ENCODE data around the gene RICTOR.

Gene RICTOR

GRCh38 chr5:39031041-39031440 is 43.2 kb downstream of the RICTOR start:
- Histone ChIP-seq H3K9me3 (ENCODE audit: control insufficient read depth, insufficient read depth, low read depth, low read length) (no peaks in the 10 kb centered on the region), H3K27ac (ENCODE audit: extremely low read depth, low read depth, low read length) (no peak overlapping the region), H3K4me3 (ENCODE audit: low read depth, low read length) (no peak overlapping the region), H3K36me3 (ENCODE audit: control insufficient read depth in 2 of 2, insufficient read depth in 1 of 2, low read length in 2 of 2) (no peaks in the 10 kb centered on the region), H3K4me1 (ENCODE audit: control insufficient read depth, insufficient read depth, low read length) (no peaks in the 10 kb centered on the region)
- POLR2A ChIA-PET = no interaction called here
- no peak for TF ChIP-seq ZNF2 (tag by site-specific recombination; IDR thresholded peaks at IDR 0.05)
- TF ChIP-seq ZFP3 (tag by site-specific recombination; IDR thresholded peaks at IDR 0.05; ENCODE audit: low read depth) = no peak
- no peak for TF ChIP-seq ZNF19 (tag by site-specific recombination; IDR thresholded peaks at IDR 0.05; ENCODE audit: low read depth)
- no peak for TF ChIP-seq ZNF211 (tag by site-specific recombination; IDR thresholded peaks at IDR 0.05; ENCODE audit: low read depth)
- no peak for TF ChIP-seq EGR2 (tag by site-specific recombination; IDR thresholded peaks at IDR 0.05; ENCODE audit: low read depth)
- TF ChIP-seq ZNF548 (tag by site-specific recombination; IDR thresholded peaks at IDR 0.05) = no peak
- peak; percentile 23 for TF ChIP-seq ZNF510 (tag by site-specific recombination; IDR thresholded peaks at IDR 0.05; ENCODE audit: insufficient replicate concordance)
- CTCF ChIA-PET = interaction anchor here (0.6 to 1.5 kb wide), 3 partner anchors 15 to 52 kb away, joined by 3 to 4 read pairs (median 4); no protein-coding TSS in a partner anchor

DNA sequence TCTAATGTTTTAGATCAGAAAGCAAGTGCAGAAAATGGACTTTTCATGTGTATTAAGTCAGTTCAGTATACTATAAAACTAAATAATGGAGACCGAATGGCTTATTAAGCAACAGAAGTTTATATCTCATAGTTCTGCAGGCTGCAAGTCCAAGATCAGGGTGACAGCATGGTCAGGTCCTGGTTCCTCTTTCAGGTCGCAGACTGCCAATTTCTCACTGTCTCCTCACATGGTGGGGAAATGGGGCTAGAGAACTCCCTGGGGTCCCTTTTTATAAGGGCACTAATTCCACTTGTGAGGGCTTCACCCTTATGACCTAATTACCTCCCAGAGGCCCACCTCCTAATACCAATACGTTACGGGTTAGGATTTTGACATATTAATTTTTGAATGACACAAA is 48.7 kb downstream of the RICTOR start:
- H3K4me3 ChIP-seq (ENCODE audit: low read depth, low read length) = no peak overlapping the region
- 0 out of 3 replicates have a peak, but pooled peaks cover 0 to 1% of the 10 kb centered on the region in 2 experiments for H3K36me3 ChIP-seq (ENCODE audit: control insufficient read depth in 2 of 2, insufficient read depth in 1 of 2, low read length in 2 of 2)
- no peak for TF ChIP-seq IKZF3 (tag by site-specific recombination; IDR thresholded peaks at IDR 0.05)
- no peak for TF ChIP-seq ZNF626 (tag by site-specific recombination; IDR thresholded peaks at IDR 0.05)
- TF ChIP-seq ZNF660 (tag by site-specific recombination; IDR thresholded peaks at IDR 0.05) = no peak
- no peak for TF ChIP-seq ZNF121 (tag by site-specific recombination; IDR thresholded peaks at IDR 0.05)
- no peak for TF ChIP-seq ZNF658 (tag by site-specific recombination; IDR thresholded peaks at IDR 0.05)
- TF ChIP-seq ZNF211 (tag by site-specific recombination; IDR thresholded peaks at IDR 0.05; ENCODE audit: low read depth) = no peak
- TF ChIP-seq ZNF112 (tag by site-specific recombination; IDR thresholded peaks at IDR 0.05) = no peak
- no peak for TF ChIP-seq ZFHX2 (tag by site-specific recombination; conservative IDR thresholded peaks at IDR 0.05)
- no peak for TF ChIP-seq ZNF366 (tag by site-specific recombination; conservative IDR thresholded peaks at IDR 0.05)
- TF ChIP-seq REPIN1 (tag by site-specific recombination; IDR thresholded peaks at IDR 0.05; ENCODE audit: low read depth) = no peak
- TF ChIP-seq ZBTB11 (tag by site-specific recombination; conservative IDR thresholded peaks at IDR 0.05; ENCODE audit: low read depth) = no peak
- H3K27ac ChIP-seq (ENCODE audit: extremely low read depth, low read depth, low read length) = no peak overlapping the region
- no peaks in the 10 kb centered on the region for H3K9me3 ChIP-seq (ENCODE audit: control insufficient read depth, insufficient read depth, low read depth, low read length)
- H3K4me1 ChIP-seq (ENCODE audit: control insufficient read depth, insufficient read depth, low read length) = peaks cover 11% of the 10 kb centered on the region
- CTCF ChIA-PET = interaction anchor here (0.6 to 1.9 kb wide), 3 partner anchors 11 to 143 kb away, joined by 3 to 8 read pairs (median 5); no protein-coding TSS in a partner anchor
- POLR2A ChIA-PET = no interaction called here

- no peaks in the 10 kb centered on the region for H3K9me3 ChIP-seq (ENCODE audit: control insufficient read depth, insufficient read depth, low read depth, low read length)
- ChIA-PET POLR2A (no interaction called here), CTCF (interaction anchor here (0.6 to 1.8 kb wide), 3 partner anchors 10 to 142 kb away, joined by 3 to 6 read pairs (median 5); no protein-coding TSS in a partner anchor)
- peaks cover 11% of the 10 kb centered on the region for H3K4me1 ChIP-seq (ENCODE audit: control insufficient read depth, insufficient read depth, low read length)
- no peak overlapping the region for H3K4me3 ChIP-seq (ENCODE audit: low read depth, low read length)
- H3K36me3 ChIP-seq (ENCODE audit: control insufficient read depth in 2 of 2, insufficient read depth in 1 of 2, low read length in 2 of 2) = 0 out of 3 replicates have a peak, but pooled peaks cover 0 to 4% of the 10 kb centered on the region in 2 experiments
- no peak overlapping the region for H3K27ac ChIP-seq (ENCODE audit: extremely low read depth, low read depth, low read length)
- TF ChIP-seq ZNF221 (tag by site-specific recombination; IDR thresholded peaks at IDR 0.05; ENCODE audit: borderline replicate concordance) (no peak), SP3 (tag by site-specific recombination; IDR thresholded peaks at IDR 0.05) (no peak), ZNF350 (tag by site-specific recombination; IDR thresholded peaks at IDR 0.05) (no peak), KLF16 (tag by site-specific recombination; IDR thresholded peaks at IDR 0.05) (no peak), ZNF248 (tag by site-specific recombination; IDR thresholded peaks at IDR 0.05) (no peak), ZNF18 (tag by site-specific recombination; IDR thresholded peaks at IDR 0.05) (no peak), ZNF510 (tag by site-specific recombination; IDR thresholded peaks at IDR 0.05; ENCODE audit: insufficient replicate concordance) (no peak), OVOL3 (tag by site-specific recombination; IDR thresholded peaks at IDR 0.05) (no peak), ZNF366 (tag by site-specific recombination; conservative IDR thresholded peaks at IDR 0.05) (peak; percentile 39; the same call in 1 of the 2 replicates), ZNF664 (tag by site-specific recombination; IDR thresholded peaks at IDR 0.05) (0 out of 2 replicates have a peak, but pooled peaks have one; percentile 34), PRDM1 (tag by site-specific recombination; IDR thresholded peaks at IDR 0.05) (peak; percentile 80), WT1 (tag by site-specific recombination; IDR thresholded peaks at IDR 0.05) (0 out of 2 replicates have a peak, but pooled peaks have one; percentile 47)
These were observed 49.3 kb downstream of the RICTOR start for GRCh38 chr5:39024884-39025283.
